A549 (cell line): Measurements from ENCODE around the gene GRM5. TPM values are rescaled to one million over a fixed set of nuclear protein-coding genes. Genes with fewer than 3 reads are reported as not detected.

ENCODE experiments used
- ATAC-seq, 2 experiments: fragments of 200-7000 bp in 1 of 2; fragments of >200 bp in 1 of 2; cut with Nextera tagmentation in 1 of 2; cut with Tn5 transposase in 1 of 2; 3 replicates each; pipeline versions ENCODE4 v1.8.0 to v1.9.1; 2018 to 2020; ENCODE audit warnings: mild to moderate bottlenecking in 1 of 2, moderate library complexity in 1 of 2
- CTCF ChIA-PET: fragments of 300-600 bp; sonication (Branson Sonifier 250); formaldehyde crosslinking; extraction: SDS; loops from one replicate; lab custom pipeline; 2021; ENCODE audit warnings: antibody characterized with exemption, inconsistent platforms; lab: Yijun Ruan, JAX
- POLR2A ChIA-PET: fragments of 350-600 bp; formaldehyde crosslinking; extraction: SDS; loops from one replicate; lab custom pipeline; 2021; ENCODE audit warnings: antibody characterized with exemption, inconsistent platforms; lab: Yijun Ruan, JAX
- DNase-seq, 2 experiments: peaks; one replicate each; pipeline versions ENCODE4 v3.0.0 to v3.0.0-alpha.2; 2011 to 2016; ENCODE audit warnings: low read depth in 1 of 2, low spot score in 1 of 2
- FAIRE-seq: peaks from 2 replicates; lab custom pipeline; 2011; peaks lifted over from hg19 to GRCh38; lab: Jason Lieb, UNC
- H3K27ac ChIP-seq, 2 experiments: fragments of >200 bp; sonication (Bioruptor Twin); formaldehyde crosslinking; 3 replicates each; pipeline ENCODE4 v1.5.1; 2016 to 2017
- H3K4me1 ChIP-seq: fragments of >200 bp; sonication (Bioruptor Twin); formaldehyde crosslinking; 3 replicates; pipeline ENCODE4 v1.6.1; 2016
- H3K4me2 ChIP-seq: fragments of >200 bp; sonication (Bioruptor Twin); formaldehyde crosslinking; 3 replicates; pipeline ENCODE4 v1.6.1; 2016
- H3K4me3 ChIP-seq: fragments of >200 bp; sonication (Bioruptor Twin); formaldehyde crosslinking; 3 replicates; pipeline ENCODE4 v1.5.1; 2016
- H3K9me3 ChIP-seq: fragments of >200 bp; sonication (Bioruptor Twin); formaldehyde crosslinking; 3 replicates; pipeline ENCODE4 v1.6.1; 2016
- ATOH8 ChIP-seq: fragments of 250-450 bp; sonication (Bioruptor Pico); IDR thresholded peaks from 2 replicates; pipeline ENCODE4 v1.5.0; 2020; ENCODE audit warnings: low read depth, mild to moderate bottlenecking, moderate library complexity
- CHD4 ChIP-seq: fragments of 200-600 bp; sonication (generic); IDR thresholded peaks from 2 replicates; pipeline ENCODE4 v1.6.1; 2016; ENCODE audit warnings: antibody characterized with exemption, mild to moderate bottlenecking, borderline replicate concordance
- EHF ChIP-seq: fragments of 250-450 bp; sonication (Bioruptor Pico); IDR thresholded peaks from 2 replicates; pipeline ENCODE4 v1.5.0; 2020; ENCODE audit warnings: mild to moderate bottlenecking
- FOSB ChIP-seq: fragments of 250-450 bp; sonication (Bioruptor Pico); IDR thresholded peaks from 2 replicates; pipeline ENCODE4 v1.5.0; 2020; ENCODE audit warnings: mild to moderate bottlenecking, moderate library complexity
- FOSL2 ChIP-seq, 2 experiments: fragments of 450-650 bp in 1 of 2; fragments of >200 bp in 1 of 2; sonication (Bioruptor Twin) in 1 of 2; formaldehyde crosslinking; IDR thresholded peaks; 2 replicates each; pipeline versions ENCODE4 v1.5.0 to v1.6.1; 2016 to 2020; ENCODE audit warnings: mild to moderate bottlenecking in 1 of 2, moderate library complexity in 1 of 2
- HOXB5 ChIP-seq: fragments of 250-450 bp; sonication (Bioruptor Pico); IDR thresholded peaks from 2 replicates; pipeline ENCODE4 v1.5.0; 2020; ENCODE audit warnings: mild to moderate bottlenecking, moderate library complexity
- KDM5A ChIP-seq: fragments of 200-600 bp; sonication (generic); IDR thresholded peaks from 2 replicates; pipeline ENCODE4 v1.6.1; 2016; ENCODE audit warnings: antibody characterized with exemption, mild to moderate bottlenecking
- MAFK ChIP-seq: fragments of 450-650 bp; IDR thresholded peaks from 2 replicates; pipeline ENCODE4 v1.6.1; 2014; ENCODE audit not compliant: partially characterized antibody
- MAX ChIP-seq: IDR thresholded peaks from 2 replicates; pipeline ENCODE4 v1.6.1; 2012
- NR3C1 ChIP-seq: fragments of >200 bp; sonication (Bioruptor Twin); formaldehyde crosslinking; IDR thresholded peaks from 3 replicates; pipeline ENCODE4 v1.6.1; 2017
- PBX3 ChIP-seq: IDR thresholded peaks from 2 replicates; pipeline ENCODE4 v1.6.1; 2012
- PHF8 ChIP-seq: fragments of 200-600 bp; sonication (generic); IDR thresholded peaks from 2 replicates; pipeline ENCODE4 v1.6.1; 2016; ENCODE audit warnings: low read depth, mild to moderate bottlenecking, antibody characterized with exemption, moderate library complexity, borderline replicate concordance
- RCOR1 ChIP-seq: fragments of 150-350 bp; IDR thresholded peaks from 2 replicates; pipeline ENCODE4 v1.6.1; 2014; ENCODE audit warnings: antibody characterized with exemption, low read length, low read depth
- SMC3 ChIP-seq: fragments of >200 bp; sonication (Bioruptor Twin); formaldehyde crosslinking; IDR thresholded peaks from 3 replicates; pipeline ENCODE4 v1.6.1; 2018; ENCODE audit warnings: inconsistent platforms
- USF2 ChIP-seq: fragments of 450-650 bp; IDR thresholded peaks from 2 replicates; pipeline ENCODE4 v1.6.1; 2014; ENCODE audit warnings: antibody characterized with exemption
- ZFP36 ChIP-seq: fragments of 450-650 bp; IDR thresholded peaks from 2 replicates; pipeline ENCODE4 v1.6.1; 2014; ENCODE audit warnings: borderline replicate concordance; ENCODE audit not compliant: partially characterized antibody
- ZSCAN20 ChIP-seq: fragments of 250-450 bp; sonication (Bioruptor Pico); IDR thresholded peaks from 2 replicates; pipeline ENCODE4 v1.8.0; 2022; ENCODE audit warnings: mild to moderate bottlenecking, moderate library complexity
- WGBS: methylation state at CpG from one replicate; pipeline ENCODE4 v1.1.6; 2017; ENCODE audit errors: missing lambda C conversion rate; 5-methylcytosine and 5-hydroxymethylcytosine counted together
- polyA plus RNA-seq, 4 experiments: library from polyadenylated mRNA; depleted of rRNA in 3 of 4; stranded (reverse); fragments of >200 nt; fragmentation: RNase III in 1 of 4; extraction: RNeasy Plus Mini Kit Qiagen cat#74134 plus additional on column Dnase treatment in 1 of 4; gene quantifications; 2 replicates in 3 of 4; 3 replicates in 1 of 4; pipeline ENCODE4 v1.2.3, GENCODE V29; 2011 to 2017

Gene GRM5
- polyA plus RNA-seq, 2 of the 4 experiments (the other 2 are of a cell fraction): 0.01 TPM; not detected in 1

- TF ChIP-seq PBX3 (no peak), NR3C1 (no peak), EHF (CRISPR knock-in tag) (no peak)
Measured at GRCh38 chr11:88579466-88579865, 486.3 kb downstream of the GRM5 start (continued).

GRCh38 chr11:88576741-88577140, 489.0 kb downstream of the GRM5 start:
- FAIRE-seq (no peak), DNase-seq (no peak), ATAC-seq (no peak)
- TF ChIP-seq PHF8: no peak
- peak; percentile 73 for TF ChIP-seq MAFK
- TF ChIP-seq RCOR1: no peak
- no peak for TF ChIP-seq ZFP36
- no peak for TF ChIP-seq FOSB (CRISPR knock-in tag)
- TF ChIP-seq MAX: no peak
- no peak for TF ChIP-seq USF2
- Histone ChIP-seq H3K4me1 (no peaks in the 10 kb centered on the region), H3K4me3 (no peak overlapping the region), H3K4me2 (no peak overlapping the region), H3K9me3 (no peaks in the 10 kb centered on the region), H3K27ac (no peak overlapping the region)
- CTCF ChIA-PET: no interaction called here
- WGBS: 5% methylated on average over 2 of the region's 2 CpGs
- POLR2A ChIA-PET: no interaction called here

- ChIA-PET POLR2A (no interaction called here), CTCF (interaction anchor here (0.8 kb wide), 1 partner anchor 17 kb away, joined by 3 read pairs; no protein-coding TSS in a partner anchor)
- ATAC-seq (no peak), FAIRE-seq (no peak), DNase-seq (no peak)
- TF ChIP-seq NR3C1 (no peak), KDM5A (no peak), MAFK (no peak), CHD4 (no peak), ATOH8 (CRISPR knock-in tag) (no peak)
- no peak overlapping the region for H3K27ac ChIP-seq
- no peaks in the 10 kb centered on the region for H3K4me1 ChIP-seq
- H3K4me2 ChIP-seq: no peak overlapping the region
- no peaks in the 10 kb centered on the region for H3K9me3 ChIP-seq
- 75% methylated on average over 2 of the region's 2 CpGs for WGBS
- H3K4me3 ChIP-seq: no peak overlapping the region
Measured at GRCh38 chr11:88575916-88576315, 489.9 kb downstream of the GRM5 start.

GRCh38 chr11:88569342-88569741, 496.4 kb downstream of the GRM5 start:
- no peak for FAIRE-seq
- no peaks in the 10 kb centered on the region for H3K9me3 ChIP-seq
- H3K4me3 ChIP-seq: no peak overlapping the region
- no peak overlapping the region for H3K4me2 ChIP-seq
- no peak overlapping the region for H3K27ac ChIP-seq
- no peaks in the 10 kb centered on the region for H3K4me1 ChIP-seq
- ChIA-PET CTCF (interaction anchor here (1.7 kb wide), 1 partner anchor 16 kb away, joined by 4 read pairs; no protein-coding TSS in a partner anchor), POLR2A (no interaction called here)
- TF ChIP-seq ZSCAN20 (CRISPR knock-in tag) (no peak), NR3C1 (no peak), HOXB5 (no peak), SMC3 (no peak), FOSL2 (IDR thresholded peaks at IDR 0.05) (no peak), FOSL2 (CRISPR knock-in tag; IDR thresholded peaks at IDR 0.05) (no peak)
- no peak for DNase-seq
- no peak for ATAC-seq
